ENCODE measurements around the gene ABHD12.
"Not testable (repeated sequence)": the region's sequence is repeated elsewhere in the genome, so short reads cannot be mapped to it uniquely, and the experiment has no call there.

Gene ABHD12

GRCh38 chr20:25275813-25276532 lies 114.7 kb downstream of the ABHD12 start:
- DNase-seq: no peak

GRCh38 chr20:25274891-25275812 lies 115.5 kb downstream of the ABHD12 start:
- no peak for DNase-seq

DNA sequence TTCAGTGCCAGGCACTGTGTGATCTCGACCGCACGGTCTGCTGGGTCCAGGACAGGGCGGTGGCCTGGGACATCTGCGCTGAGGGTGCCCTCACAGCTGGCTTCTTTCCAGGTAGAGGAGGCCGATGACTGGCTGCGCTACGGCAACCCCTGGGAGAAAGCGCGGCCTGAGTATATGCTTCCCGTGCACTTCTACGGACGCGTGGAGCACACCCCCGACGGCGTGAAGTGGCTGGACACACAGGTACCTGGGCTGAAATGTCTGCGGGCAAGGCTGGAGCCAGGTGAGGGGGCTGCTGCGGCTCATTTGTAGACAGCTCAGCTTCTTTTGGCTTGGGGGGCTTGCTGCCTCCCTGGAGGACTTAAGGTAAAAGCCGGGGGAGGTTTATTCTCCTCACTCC lies 116.2 kb downstream of the ABHD12 start:
- no peak for DNase-seq

GRCh38 chr20:25273541-25274358 lies 116.9 kb downstream of the ABHD12 start:
- no peak for DNase-seq

GRCh38 chr20:25273046-25273445 lies 117.6 kb downstream of the ABHD12 start:
- no peak for DNase-seq

GRCh38 chr20:25272223-25273000 lies 118.2 kb downstream of the ABHD12 start:
- no peak for DNase-seq

GRCh38 chr20:25271486-25272222 lies 119.0 kb downstream of the ABHD12 start:
- no peak for DNase-seq

GRCh38 chr20:25270829-25271251 lies 119.8 kb downstream of the ABHD12 start:
- DNase-seq: no peak

- DNase-seq: no peak
Measured at GRCh38 chr20:25269833-25270170, 120.8 kb downstream of the ABHD12 start.

DNA sequence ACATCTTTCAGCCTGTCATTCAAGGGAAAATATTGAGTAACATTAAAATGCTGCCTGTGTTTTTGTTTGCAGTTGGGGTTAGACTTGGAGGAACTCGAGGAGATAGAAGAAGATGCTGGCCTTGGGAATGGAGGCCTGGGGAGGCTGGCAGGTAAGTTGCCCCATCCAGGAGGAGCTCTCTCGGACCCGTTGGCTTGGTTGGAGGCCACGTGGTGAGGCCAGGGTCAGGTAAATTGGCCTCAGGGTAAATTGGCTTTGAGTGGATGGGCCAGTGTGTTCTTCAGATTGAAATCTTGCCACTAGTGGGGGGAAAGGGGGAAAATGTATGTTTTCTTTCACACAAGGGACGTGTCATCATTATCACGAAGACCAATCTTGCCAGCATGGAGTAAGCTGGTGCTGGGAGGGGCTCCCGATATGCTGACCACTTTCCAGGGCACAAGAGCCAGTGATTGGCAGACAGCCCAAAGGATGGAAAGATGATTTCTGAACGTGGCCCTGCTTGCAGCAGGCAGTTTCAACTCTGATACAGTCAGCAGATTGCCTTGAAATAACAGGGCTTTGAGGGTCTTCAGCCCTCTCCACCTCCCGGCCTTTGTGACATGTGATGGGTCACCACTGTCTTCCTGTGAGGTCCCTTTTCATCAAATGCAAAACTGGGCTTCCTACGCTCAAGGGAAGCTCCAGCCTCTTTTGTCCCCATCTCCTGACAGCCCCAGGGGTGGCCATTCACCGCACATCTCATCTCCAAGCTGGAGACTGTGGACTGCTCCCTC lies 121.4 kb downstream of the ABHD12 start:
- DNase-seq: no peak

DNA sequence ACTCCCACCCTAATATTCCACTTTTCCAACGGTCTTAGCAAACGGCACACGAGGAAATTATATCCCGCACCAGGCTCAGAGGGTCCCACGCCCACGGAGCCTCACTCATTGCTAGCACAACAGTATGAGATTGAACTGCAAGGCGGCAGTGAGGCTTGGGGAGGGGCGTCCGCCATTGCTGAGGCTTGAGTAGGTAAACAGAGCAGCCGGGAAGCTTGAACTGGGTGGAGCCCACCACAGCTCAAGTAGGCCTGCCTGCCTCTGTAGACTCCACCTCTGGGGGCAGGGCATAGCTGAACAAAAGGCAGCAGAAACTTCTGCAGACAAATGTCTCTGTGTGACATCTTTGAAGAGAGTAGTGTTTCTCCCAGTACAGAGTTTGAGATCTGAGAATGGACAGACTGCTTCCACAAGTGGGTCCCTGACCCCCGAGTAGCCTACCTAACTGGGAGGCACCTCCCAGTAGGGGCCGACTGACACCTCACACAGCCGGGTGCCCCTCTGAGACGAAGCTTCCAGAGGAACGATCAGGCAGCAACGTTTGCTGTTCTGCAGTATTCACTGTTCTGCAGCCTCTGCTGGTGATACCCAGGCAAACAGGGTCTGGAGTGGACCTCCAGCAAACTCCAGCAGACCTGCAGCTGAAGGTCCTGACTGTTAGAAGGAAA lies 129.7 kb downstream of the ABHD12 start:
- not testable (repeated sequence) for DNase-seq

GRCh38 chr20:25259788-25260254 lies 130.8 kb downstream of the ABHD12 start:
- no peak for DNase-seq

DNA sequence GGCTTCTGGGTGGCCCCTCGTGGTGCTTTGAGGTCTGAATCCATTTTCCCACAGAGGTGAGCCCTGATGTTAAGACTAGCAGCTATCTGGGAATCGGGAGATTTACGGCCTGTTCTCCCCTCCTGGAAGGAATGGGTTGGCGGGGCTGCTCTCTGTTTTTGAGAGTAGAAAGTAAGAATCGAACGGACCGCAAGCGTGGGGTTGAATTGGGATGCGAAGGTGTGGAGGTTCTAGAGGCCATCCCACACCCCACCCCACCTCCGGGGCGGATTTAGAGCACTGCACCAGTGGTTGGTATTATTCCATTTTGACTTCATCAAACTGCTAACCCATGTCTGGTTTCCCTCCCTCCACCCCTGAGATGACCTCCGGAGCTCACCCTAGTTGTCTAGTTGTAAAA lies 131.3 kb downstream of the ABHD12 start:
- DNase-seq: no peak

- DNase-seq: no peak
Measured at GRCh38 chr20:25258828-25259227, 131.8 kb downstream of the ABHD12 start.

- DNase-seq: no peak
Measured at GRCh38 chr20:25258476-25258805, 132.2 kb downstream of the ABHD12 start.

DNA sequence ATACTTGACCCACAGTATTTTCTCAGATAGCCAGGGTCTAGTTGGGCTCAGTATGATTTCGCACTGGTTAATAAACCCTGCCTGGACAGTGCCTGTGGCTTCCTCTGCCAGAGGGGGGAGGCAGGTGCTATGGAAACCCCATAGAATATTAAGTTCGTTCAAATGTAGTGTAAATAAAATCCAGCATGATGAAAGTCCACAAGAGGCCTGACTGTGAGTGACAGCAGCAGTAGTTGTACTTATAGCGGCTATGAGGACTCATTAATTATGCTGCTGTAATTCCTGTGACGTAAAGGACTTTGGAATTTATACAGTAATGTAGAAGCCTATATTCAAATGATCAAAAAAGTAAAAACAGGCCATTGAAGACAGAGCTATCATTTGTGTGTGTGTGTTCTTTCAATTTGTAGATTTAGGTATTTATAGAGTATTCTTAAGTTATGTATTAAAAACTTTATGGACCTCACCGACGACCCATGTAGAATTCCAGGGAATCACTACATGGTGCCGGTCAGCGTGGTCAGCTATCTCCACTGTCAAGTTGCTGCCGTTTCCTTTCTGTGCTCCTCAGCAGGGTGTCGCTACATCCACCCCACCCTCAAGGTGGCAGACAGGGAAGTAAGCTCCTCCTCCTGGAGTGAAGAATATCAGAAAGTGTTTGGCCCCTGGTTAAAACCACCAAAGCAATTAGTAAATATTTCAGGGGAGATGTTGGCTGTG lies 132.7 kb downstream of the ABHD12 start:
- no peak for DNase-seq

DNA sequence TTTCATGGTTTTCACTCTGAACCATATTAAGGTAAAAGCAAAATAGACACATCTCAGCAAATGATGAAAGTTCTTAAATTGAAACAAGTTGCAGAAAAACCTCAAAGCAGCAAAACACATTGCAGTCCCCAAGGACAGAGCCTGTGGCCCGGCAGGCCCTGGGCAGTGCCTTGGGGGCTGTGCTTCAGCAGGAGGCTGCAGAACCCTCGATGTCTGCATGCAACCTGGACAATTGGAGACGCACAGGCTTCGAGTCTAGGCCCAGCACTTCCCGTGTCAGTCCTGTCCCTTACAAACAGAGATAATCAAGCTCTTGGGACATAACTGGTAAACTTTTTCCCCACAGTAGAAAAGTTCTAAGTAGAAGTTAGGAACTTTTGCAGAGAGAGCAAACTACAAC lies 133.5 kb downstream of the ABHD12 start:
- no peak for DNase-seq

GRCh38 chr20:25256226-25256859 lies 134.3 kb downstream of the ABHD12 start:
- no peak for DNase-seq
